ENCODE results near the gene RAB3C. TPM values are rescaled to one million over a fixed set of nuclear protein-coding genes. Genes with fewer than 3 reads are reported as not detected.
"Not testable (repeated sequence)": the region's sequence is repeated elsewhere in the genome, so short reads cannot be mapped to it uniquely, and the experiment has no call there.

Gene RAB3C, protein sequence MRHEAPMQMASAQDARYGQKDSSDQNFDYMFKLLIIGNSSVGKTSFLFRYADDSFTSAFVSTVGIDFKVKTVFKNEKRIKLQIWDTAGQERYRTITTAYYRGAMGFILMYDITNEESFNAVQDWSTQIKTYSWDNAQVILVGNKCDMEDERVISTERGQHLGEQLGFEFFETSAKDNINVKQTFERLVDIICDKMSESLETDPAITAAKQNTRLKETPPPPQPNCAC
- not detected for total RNA-seq

- H3K9me3 Mint-ChIP-seq: no peaks in the 10 kb centered on the region
- H3K4me3 Mint-ChIP-seq: peak within 1 kb of the TSS; percentile 74
- peak; percentile 97 for ATAC-seq (replicated peaks)
- H3K27ac Mint-ChIP-seq: no peak within 1 kb of the TSS
- no peaks in the 10 kb centered on the region for H3K36me3 Mint-ChIP-seq (ENCODE audit: low read depth)
- H3K4me1 Mint-ChIP-seq: peaks cover 12% of the 10 kb centered on the region
- H3K27me3 Mint-ChIP-seq: peaks cover 27% of the 10 kb centered on the region
Observed at GRCh38 chr5:58582803-58583491, at the start of gene RAB3C. Gene RAB3C, plus strand, starts transcription at chr5:58583075. Its CDS starts 134 bp downstream, at chr5:58583209.

GRCh38 chr5:58541935-58542334 lies 40.9 kb upstream of the RAB3C start:
- not testable (repeated sequence) for H3K27ac Mint-ChIP-seq; H3K36me3 Mint-ChIP-seq (ENCODE audit: low read depth); H3K27me3 Mint-ChIP-seq; H3K4me1 Mint-ChIP-seq; H3K4me3 Mint-ChIP-seq; H3K9me3 Mint-ChIP-seq; ATAC-seq (replicated peaks)

GRCh38 chr5:58542709-58543108 lies 40.2 kb upstream of the RAB3C start:
- peaks cover 8% of the 10 kb centered on the region for H3K27me3 Mint-ChIP-seq
- no peaks in the 10 kb centered on the region for H3K9me3 Mint-ChIP-seq
- no peaks in the 10 kb centered on the region for H3K36me3 Mint-ChIP-seq (ENCODE audit: low read depth)
- no peaks in the 10 kb centered on the region for H3K4me1 Mint-ChIP-seq
- no peak for ATAC-seq (replicated peaks)
- no peak overlapping the region for H3K4me3 Mint-ChIP-seq
- no peak overlapping the region for H3K27ac Mint-ChIP-seq

GRCh38 chr5:58543723-58544122 lies 39.2 kb upstream of the RAB3C start:
- no peaks in the 10 kb centered on the region for H3K4me1 Mint-ChIP-seq
- no peaks in the 10 kb centered on the region for H3K9me3 Mint-ChIP-seq
- ATAC-seq (replicated peaks): no peak
- H3K4me3 Mint-ChIP-seq: no peak overlapping the region
- H3K27me3 Mint-ChIP-seq: peaks cover 10% of the 10 kb centered on the region
- no peaks in the 10 kb centered on the region for H3K36me3 Mint-ChIP-seq (ENCODE audit: low read depth)
- H3K27ac Mint-ChIP-seq: no peak overlapping the region

DNA sequence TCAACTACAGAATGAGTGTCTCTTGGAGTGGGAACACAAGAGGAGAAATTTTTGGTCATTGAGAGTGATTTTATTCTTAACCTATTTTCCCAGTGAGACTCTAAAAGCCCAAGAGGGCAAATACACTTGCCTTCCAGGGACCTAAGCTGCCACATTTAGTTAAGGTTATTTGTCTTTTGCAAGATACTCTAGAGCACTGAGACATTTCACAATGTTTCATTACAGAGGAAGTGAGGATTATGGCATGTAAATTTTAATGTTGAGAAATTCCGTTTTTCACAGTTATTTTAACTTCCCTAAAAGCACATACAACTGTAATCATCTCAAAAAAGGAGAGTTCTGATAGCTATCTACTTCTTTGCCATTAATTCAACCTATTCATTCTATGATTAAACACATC lies 38.7 kb upstream of the RAB3C start:
- no peak for ATAC-seq (replicated peaks)
- H3K4me1 Mint-ChIP-seq: no peaks in the 10 kb centered on the region
- peaks cover 12% of the 10 kb centered on the region for H3K27me3 Mint-ChIP-seq
- no peak overlapping the region for H3K27ac Mint-ChIP-seq
- H3K36me3 Mint-ChIP-seq (ENCODE audit: low read depth): no peaks in the 10 kb centered on the region
- no peaks in the 10 kb centered on the region for H3K9me3 Mint-ChIP-seq
- H3K4me3 Mint-ChIP-seq: no peak overlapping the region

GRCh38 chr5:58544926-58545325 lies 37.9 kb upstream of the RAB3C start:
- no peak overlapping the region for H3K27ac Mint-ChIP-seq
- no peaks in the 10 kb centered on the region for H3K9me3 Mint-ChIP-seq
- no peaks in the 10 kb centered on the region for H3K36me3 Mint-ChIP-seq (ENCODE audit: low read depth)
- no peaks in the 10 kb centered on the region for H3K4me1 Mint-ChIP-seq
- peaks cover 12% of the 10 kb centered on the region for H3K27me3 Mint-ChIP-seq
- H3K4me3 Mint-ChIP-seq: no peak overlapping the region
- no peak for ATAC-seq (replicated peaks)

GRCh38 chr5:58545912-58546311 lies 37.0 kb upstream of the RAB3C start:
- Mint-ChIP-seq H3K36me3 (ENCODE audit: low read depth) (no peaks in the 10 kb centered on the region), H3K27me3 (peaks cover 12% of the 10 kb centered on the region), H3K4me3 (no peak overlapping the region), H3K27ac (no peak overlapping the region), H3K9me3 (no peaks in the 10 kb centered on the region), H3K4me1 (no peaks in the 10 kb centered on the region)
- ATAC-seq (replicated peaks): no peak

DNA sequence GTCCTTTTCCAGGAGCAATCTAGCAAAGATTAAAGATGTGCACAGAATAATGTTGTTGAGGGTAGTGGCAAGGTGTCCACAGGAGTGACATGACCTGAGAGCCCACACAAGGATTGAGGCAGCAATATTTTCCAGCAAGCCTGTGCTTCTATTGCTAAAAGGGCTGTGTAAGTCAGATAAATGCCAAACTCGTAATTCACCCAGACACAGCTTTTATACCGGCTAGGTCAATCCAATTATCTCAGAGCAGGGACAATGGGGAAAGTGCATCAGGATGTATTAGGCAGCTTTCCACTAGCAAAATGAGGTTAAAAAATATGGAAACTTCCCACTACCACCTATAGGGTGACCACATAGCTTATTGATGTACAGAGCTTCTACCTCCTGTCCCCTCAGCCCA lies 34.8 kb upstream of the RAB3C start:
- Mint-ChIP-seq H3K27me3 (peaks cover 12% of the 10 kb centered on the region), H3K36me3 (ENCODE audit: low read depth) (no peaks in the 10 kb centered on the region), H3K27ac (no peak overlapping the region), H3K4me1 (no peaks in the 10 kb centered on the region), H3K9me3 (no peaks in the 10 kb centered on the region), H3K4me3 (no peak overlapping the region)
- ATAC-seq (replicated peaks): no peak

DNA sequence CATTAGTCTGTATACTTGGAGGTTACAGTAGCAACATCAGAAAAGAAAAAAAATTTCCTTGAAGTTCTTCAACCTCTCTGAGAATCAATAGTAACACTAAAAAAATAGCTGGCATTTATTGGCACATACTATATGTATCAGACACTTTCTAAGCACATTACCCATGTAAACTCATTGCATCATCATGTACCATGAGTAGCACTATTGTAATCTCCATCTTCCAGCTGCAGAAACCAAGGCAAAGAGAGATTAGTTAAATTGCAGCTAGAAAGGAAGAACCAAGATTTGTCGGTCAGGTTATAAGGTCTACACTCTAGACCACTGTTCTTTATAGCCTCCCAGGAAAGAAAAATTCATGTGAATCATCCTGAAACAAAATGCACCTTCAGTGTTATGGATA lies 31.4 kb upstream of the RAB3C start:
- no peaks in the 10 kb centered on the region for H3K4me1 Mint-ChIP-seq

GRCh38 chr5:58557665-58558338 lies 25.1 kb upstream of the RAB3C start:
- peaks cover 12% of the 10 kb centered on the region for H3K27me3 Mint-ChIP-seq
- H3K4me1 Mint-ChIP-seq; H3K9me3 Mint-ChIP-seq; ATAC-seq (replicated peaks); H3K36me3 Mint-ChIP-seq (ENCODE audit: low read depth); H3K27ac Mint-ChIP-seq; H3K4me3 Mint-ChIP-seq: not testable (repeated sequence)

More for the DNA sequence above, 31.4 kb upstream of the RAB3C start:
- Mint-ChIP-seq H3K4me3 (no peak overlapping the region), H3K27ac (no peak overlapping the region), H3K27me3 (peaks cover 5% of the 10 kb centered on the region), H3K9me3 (no peaks in the 10 kb centered on the region), H3K36me3 (ENCODE audit: low read depth) (no peaks in the 10 kb centered on the region)
- no peak for ATAC-seq (replicated peaks)

- H3K27me3 Mint-ChIP-seq: peaks cover 11% of the 10 kb centered on the region
- H3K9me3 Mint-ChIP-seq; H3K4me3 Mint-ChIP-seq; H3K27ac Mint-ChIP-seq; ATAC-seq (replicated peaks); H3K36me3 Mint-ChIP-seq (ENCODE audit: low read depth); H3K4me1 Mint-ChIP-seq: not testable (repeated sequence)
Observed at GRCh38 chr5:58563016-58563700, 19.7 kb upstream of the RAB3C start.

GRCh38 chr5:58564043-58564832 lies 18.6 kb upstream of the RAB3C start:
- not testable (repeated sequence) for H3K4me1 Mint-ChIP-seq; H3K9me3 Mint-ChIP-seq; H3K4me3 Mint-ChIP-seq; ATAC-seq (replicated peaks); H3K36me3 Mint-ChIP-seq (ENCODE audit: low read depth); H3K27ac Mint-ChIP-seq
- peaks cover 13% of the 10 kb centered on the region for H3K27me3 Mint-ChIP-seq

- peaks cover 13% of the 10 kb centered on the region for H3K27me3 Mint-ChIP-seq
- H3K4me1 Mint-ChIP-seq: no peaks in the 10 kb centered on the region
- H3K4me3 Mint-ChIP-seq: no peak overlapping the region
- H3K27ac Mint-ChIP-seq: no peak overlapping the region
- no peaks in the 10 kb centered on the region for H3K36me3 Mint-ChIP-seq (ENCODE audit: low read depth)
- ATAC-seq (replicated peaks): no peak
- H3K9me3 Mint-ChIP-seq: peaks cover 3% of the 10 kb centered on the region
Observed at GRCh38 chr5:58565033-58565432, 17.8 kb upstream of the RAB3C start.

- H3K4me1 Mint-ChIP-seq: no peaks in the 10 kb centered on the region
Observed at GRCh38 chr5:58571501-58571900, 11.4 kb upstream of the RAB3C start.

More at GRCh38 chr5:58571501-58571900, 11.4 kb upstream of the RAB3C start:
- no peak overlapping the region for H3K4me3 Mint-ChIP-seq
- peaks cover 3% of the 10 kb centered on the region for H3K9me3 Mint-ChIP-seq
- peaks cover 18% of the 10 kb centered on the region for H3K27me3 Mint-ChIP-seq
- H3K27ac Mint-ChIP-seq: no peak overlapping the region
- no peak for ATAC-seq (replicated peaks)
- no peaks in the 10 kb centered on the region for H3K36me3 Mint-ChIP-seq (ENCODE audit: low read depth)

Measured in activated T-helper 17 cell treated with anti-CD3 and anti-CD28 coated beads, Interleukin-2, amount 50 U/mL, for 72 hours (primary cell).